Measurements from ENCODE around the gene GDPD4. TPM values are rescaled to one million over a fixed set of nuclear protein-coding genes. Genes with fewer than 3 reads are reported as not detected.

Gene GDPD4
- total RNA-seq, 3 donors from 2014 or later = 0.43 TPM; not detected in 2

DNA sequence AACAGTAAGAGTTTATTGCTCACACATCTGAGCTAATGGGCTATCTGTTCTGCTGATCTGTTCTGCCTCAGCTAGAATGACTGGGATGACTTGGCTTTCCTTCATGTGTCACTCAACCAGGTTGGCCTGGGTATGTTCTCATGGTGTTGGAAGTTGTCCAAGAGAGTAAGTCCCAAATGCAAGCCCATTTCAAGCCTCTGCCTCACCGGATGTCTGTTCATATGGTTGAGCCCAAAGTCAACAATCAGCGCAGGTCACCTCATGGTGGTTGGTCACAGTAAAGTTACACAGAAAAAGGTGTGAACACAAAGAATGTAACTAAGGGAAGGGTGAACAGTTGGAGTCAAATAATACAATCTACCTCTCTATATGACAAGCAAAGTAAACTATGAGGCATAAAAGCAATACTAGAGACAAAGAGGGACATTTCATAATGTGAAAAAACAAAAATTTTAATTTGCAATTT, 1.9 kb downstream of the GDPD4 start:
- H3K9me3 ChIP-seq = no peaks in the 10 kb centered on the region
- ATAC-seq (peak; percentile 90), DNase-seq (peak in 1 of 3 donors; percentile 4)
- H3K36me3 ChIP-seq (ENCODE audit: low read depth) = no peaks in the 10 kb centered on the region
- intact Hi-C loops (cut with DNase I, micrococcal nuclease) = no loop called here
- H3K4me1 ChIP-seq (ENCODE audit: low read depth) = no peaks in the 10 kb centered on the region
- H3K4me3 ChIP-seq = no peak overlapping the region
- TF ChIP-seq, protein P1, sequence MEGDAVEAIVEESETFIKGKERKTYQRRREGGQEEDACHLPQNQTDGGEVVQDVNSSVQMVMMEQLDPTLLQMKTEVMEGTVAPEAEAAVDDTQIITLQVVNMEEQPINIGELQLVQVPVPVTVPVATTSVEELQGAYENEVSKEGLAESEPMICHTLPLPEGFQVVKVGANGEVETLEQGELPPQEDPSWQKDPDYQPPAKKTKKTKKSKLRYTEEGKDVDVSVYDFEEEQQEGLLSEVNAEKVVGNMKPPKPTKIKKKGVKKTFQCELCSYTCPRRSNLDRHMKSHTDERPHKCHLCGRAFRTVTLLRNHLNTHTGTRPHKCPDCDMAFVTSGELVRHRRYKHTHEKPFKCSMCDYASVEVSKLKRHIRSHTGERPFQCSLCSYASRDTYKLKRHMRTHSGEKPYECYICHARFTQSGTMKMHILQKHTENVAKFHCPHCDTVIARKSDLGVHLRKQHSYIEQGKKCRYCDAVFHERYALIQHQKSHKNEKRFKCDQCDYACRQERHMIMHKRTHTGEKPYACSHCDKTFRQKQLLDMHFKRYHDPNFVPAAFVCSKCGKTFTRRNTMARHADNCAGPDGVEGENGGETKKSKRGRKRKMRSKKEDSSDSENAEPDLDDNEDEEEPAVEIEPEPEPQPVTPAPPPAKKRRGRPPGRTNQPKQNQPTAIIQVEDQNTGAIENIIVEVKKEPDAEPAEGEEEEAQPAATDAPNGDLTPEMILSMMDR (IDR thresholded peaks at IDR 0.05) = no peak

DNA sequence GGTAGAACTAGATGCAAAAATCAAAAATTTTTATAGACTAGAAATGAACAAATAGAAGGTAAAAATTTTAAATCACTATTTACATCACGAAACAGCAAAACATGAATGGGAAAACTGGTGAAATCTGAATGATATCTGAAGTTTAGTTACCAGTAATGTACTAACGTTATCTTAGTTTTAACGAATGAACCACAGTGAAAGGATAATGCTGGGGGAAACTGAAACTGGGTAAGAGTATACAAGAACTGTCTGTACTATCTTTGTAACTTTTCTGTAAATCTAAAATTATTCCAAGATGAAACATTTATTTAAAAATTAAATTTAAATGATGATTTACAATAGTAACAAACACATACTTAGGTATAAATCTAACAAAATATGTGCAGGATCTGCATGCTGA, 7.4 kb downstream of the GDPD4 start:
- H3K4me3 ChIP-seq = no peak overlapping the region
- no peaks in the 10 kb centered on the region for H3K9me3 ChIP-seq
- no peaks in the 10 kb centered on the region for H3K4me1 ChIP-seq (ENCODE audit: low read depth)
- H3K36me3 ChIP-seq (ENCODE audit: low read depth) = no peaks in the 10 kb centered on the region
- DNase-seq (no peak), ATAC-seq (no peak)
- intact Hi-C loops (cut with DNase I, micrococcal nuclease) = no loop called here
- TF ChIP-seq, protein P1 (IDR thresholded peaks at IDR 0.05) = no peak

DNA sequence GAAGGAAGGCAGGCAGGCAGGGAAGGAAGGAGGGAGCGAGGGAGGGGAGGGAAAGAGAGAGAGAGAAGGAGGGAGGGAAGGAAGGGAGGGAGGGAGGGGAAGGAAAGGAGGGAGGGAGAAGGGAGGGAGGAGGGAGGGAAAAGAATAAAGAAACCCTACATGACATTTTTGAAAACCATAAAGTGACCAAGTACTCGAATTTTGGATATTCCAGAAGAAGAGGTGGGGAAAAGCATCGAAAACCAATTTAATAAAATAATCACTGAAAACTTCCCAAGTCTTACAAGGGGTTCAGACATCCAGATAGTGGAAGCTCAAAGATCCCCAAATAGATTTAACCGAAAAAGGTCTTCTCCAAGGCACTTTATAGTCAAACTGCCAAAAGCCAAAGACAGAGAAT, 11.7 kb downstream of the GDPD4 start:
- Histone ChIP-seq H3K36me3 (ENCODE audit: low read depth) (no peaks in the 10 kb centered on the region), H3K4me1 (ENCODE audit: low read depth) (no peaks in the 10 kb centered on the region), H3K4me3 (no peak overlapping the region), H3K9me3 (no peaks in the 10 kb centered on the region)
- intact Hi-C loops (cut with DNase I, micrococcal nuclease) = no loop called here
- ATAC-seq = no peak
- DNase-seq = no peak
- TF ChIP-seq, protein P1 (IDR thresholded peaks at IDR 0.05) = no peak

DNA sequence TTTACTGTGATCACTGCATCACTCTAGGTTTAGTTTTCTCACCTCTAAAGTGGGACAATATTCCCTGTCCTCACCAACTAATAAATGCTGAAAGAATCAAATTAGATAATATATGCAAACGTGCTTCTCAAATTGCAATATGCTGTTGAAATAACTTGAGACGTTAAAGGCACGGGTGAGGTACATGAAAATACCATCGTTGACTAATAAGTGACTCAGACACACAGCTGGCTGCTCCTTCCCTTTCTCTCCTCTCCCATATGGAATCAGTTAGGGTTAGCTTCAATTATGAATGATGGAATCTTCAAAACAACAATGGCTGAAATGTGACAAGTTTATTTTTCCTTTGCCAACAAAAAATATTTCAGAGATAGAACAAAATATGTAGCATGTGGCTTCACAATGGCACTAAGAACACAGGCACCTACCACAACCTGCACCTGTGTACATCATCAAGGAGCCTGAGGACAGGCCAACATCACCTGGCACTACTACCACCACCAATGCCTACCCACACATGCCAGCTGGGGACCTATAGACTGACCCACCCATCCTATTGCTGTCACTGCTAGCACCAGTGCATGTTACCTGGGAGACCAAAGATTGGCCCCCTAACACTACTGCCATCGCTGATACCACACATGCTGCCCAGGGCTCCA, 13.7 kb downstream of the GDPD4 start:
- TF ChIP-seq, protein P1 (IDR thresholded peaks at IDR 0.05) = no peak
- Histone ChIP-seq H3K36me3 (ENCODE audit: low read depth) (no peaks in the 10 kb centered on the region), H3K9me3 (no peaks in the 10 kb centered on the region), H3K4me1 (ENCODE audit: low read depth) (no peaks in the 10 kb centered on the region), H3K4me3 (no peak overlapping the region)
- intact Hi-C loops (cut with DNase I, micrococcal nuclease) = no loop called here
- no peak for ATAC-seq
- no peak for DNase-seq

DNA sequence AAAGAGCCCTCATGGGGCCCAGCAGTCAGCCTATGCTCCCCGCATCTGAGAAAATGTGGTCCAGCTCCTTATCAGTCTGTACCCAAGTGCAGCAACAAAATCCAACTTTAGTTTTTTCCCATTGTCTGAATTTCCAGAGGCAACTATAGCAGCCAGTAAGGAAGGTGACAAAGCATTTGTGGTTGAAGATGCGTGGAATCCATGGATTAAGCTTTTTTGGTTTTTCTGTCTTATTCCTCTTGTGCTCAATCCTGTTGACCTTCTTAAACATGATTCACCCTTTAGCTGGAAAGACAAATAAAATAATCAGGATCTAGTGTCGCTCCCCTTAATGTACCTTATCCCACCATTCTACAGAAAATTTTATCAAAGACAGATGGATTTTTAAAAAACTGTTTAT, 14.3 kb downstream of the GDPD4 start:
- H3K4me3 ChIP-seq = no peak overlapping the region
- TF ChIP-seq, protein P1 (IDR thresholded peaks at IDR 0.05) = no peak
- no peaks in the 10 kb centered on the region for H3K9me3 ChIP-seq
- no peaks in the 10 kb centered on the region for H3K4me1 ChIP-seq (ENCODE audit: low read depth)
- no peaks in the 10 kb centered on the region for H3K36me3 ChIP-seq (ENCODE audit: low read depth)
- DNase-seq (no peak), ATAC-seq (no peak)
- intact Hi-C loops (cut with DNase I, micrococcal nuclease) = no loop called here

Measured in mucosa of descending colon (tissue), 3 donors.